ENCODE data around the gene COMMD4.
"Not testable (repeated sequence)": the region's sequence is repeated elsewhere in the genome, so short reads cannot be mapped to it uniquely, and the experiment has no call there.

The COMMD4 gene

DNA sequence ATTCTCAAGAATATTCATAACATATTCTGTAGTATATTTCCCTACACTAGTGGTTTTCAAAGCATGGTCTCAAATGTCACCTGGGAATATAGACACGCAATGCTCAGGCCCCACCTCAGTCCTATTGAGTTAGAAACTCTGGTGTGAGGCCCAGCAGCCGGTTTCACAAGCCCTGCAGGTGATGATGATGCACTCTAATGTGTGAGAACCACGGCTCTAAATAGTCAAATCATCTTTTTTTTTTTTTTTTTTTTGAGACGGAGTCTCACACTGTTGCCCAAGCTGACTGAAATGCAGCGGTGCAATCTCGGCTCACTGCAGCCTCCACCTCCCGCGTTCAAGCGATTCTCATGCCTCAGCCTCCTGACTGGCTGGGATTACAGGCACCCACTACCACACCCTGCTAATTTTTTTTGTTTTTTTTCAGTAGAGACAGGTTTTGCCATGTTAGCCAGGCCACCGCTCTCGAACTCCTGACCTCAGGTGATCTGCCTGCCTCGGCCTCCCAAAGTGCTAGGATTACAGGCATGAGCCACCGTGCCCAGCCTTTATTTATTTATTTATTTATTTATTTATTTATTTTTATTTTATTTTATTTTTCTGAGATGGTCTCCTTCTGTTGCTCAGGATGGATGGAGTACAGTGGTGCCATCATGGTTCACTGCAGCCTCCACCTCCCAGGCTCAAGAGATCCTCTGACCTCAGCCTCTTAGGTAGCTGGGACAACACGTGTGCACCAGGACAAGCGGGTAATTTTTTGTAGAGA, 2.0 kb upstream of the COMMD4 start:
- DNase-seq = not testable (repeated sequence)

DNA sequence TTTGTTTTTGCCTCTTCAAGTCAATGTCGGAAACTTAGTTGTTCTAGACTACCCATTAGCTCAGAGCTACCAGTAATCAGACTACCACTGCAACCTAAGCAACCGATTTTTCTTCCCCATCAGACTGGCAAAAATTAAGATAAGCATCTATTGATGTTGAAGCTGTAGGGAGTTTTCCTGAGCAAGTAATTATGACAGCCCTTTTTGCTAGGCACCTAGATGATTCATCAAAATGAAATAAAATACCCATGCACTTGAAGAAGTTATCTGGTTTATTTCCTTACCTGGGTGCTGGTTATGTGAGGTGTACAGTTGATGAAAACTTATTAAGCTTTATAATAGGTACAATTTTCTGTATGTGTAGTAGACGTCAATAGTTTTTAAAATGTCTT, 554 bp upstream of the COMMD4 start:
- no peak for DNase-seq

- no peak for DNase-seq
Measured at GRCh38 chr15:75338661-75339240, 2.9 kb downstream of the COMMD4 start.

GRCh38 chr15:75339531-75340240, 3.8 kb downstream of the COMMD4 start:
- DNase-seq = no peak

GRCh38 chr15:75342221-75342620, 6.4 kb downstream of the COMMD4 start:
- no peak for DNase-seq

GRCh38 chr15:75343953-75344352, 8.1 kb downstream of the COMMD4 start:
- not testable (repeated sequence) for DNase-seq

DNA sequence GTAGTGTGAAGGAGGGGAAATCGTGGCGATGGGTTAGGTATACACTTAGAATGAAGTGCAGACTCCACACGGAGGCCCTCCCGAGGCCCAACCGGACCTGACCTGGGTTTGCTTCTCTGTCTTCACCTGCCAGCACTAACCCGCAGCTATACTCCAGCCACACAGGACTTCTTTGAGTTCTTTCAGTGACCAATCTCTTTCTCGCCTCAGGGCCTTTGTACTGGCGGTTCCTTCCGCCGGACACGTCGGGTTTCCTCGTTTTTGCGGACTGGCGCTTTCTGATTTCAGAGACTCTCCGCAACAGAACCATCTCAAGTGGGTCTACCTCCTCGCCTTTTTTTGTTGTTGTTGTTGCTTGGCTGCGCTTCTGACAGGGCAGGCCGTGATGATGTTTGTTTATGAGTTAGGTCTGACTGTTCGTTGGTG, 10.9 kb downstream of the COMMD4 start, which contains the start of gene NEIL1:
TSS of gene NEIL1 (plus strand) at position 244 of the 426 bp plus-strand sequence. CDS start 1,867 bp downstream, outside the sequence.
- DNase-seq = no peak

DNA sequence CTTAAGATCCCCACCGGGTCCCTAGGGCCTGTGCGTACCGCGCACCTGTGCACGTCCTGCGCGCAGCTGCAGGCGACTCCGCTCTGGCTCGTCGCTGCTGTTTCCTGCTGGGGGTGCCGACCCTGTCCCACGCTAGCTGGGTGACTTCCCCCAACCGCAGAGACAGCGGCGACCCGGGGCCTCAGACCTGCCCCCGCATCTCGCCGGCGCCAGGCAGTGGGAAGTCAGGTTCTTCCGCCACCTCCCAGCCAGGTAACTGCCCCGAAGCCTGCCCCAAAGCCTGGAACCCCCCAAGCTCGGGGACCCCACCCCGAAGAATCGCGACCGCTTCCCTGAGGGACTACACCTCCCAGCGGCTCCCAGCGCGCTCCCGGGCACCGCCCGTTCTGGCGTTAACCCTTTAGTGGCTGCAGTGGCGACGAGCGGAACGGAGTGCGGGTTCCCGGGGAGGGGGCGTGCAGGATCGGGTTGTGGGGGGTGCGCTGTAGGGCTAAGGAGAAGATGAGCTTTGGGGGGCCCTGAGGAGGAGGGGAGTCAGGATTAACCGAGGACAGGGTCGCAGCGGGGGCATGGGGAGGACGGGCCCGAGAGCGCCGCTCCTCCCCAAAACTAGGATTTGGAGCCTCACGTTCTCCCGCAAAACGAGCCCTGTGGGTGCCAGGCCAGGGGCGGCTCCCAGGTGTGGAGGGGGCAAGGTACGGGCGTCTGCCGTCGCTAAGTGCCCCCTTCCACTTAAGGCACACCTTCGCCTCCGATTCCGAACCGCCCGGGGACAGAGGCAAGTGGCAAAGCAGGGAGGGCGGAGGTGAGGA, 11.6 kb downstream of the COMMD4 start:
- peak; percentile 54 for DNase-seq

- DNase-seq = no peak
Measured at GRCh38 chr15:75348034-75348561, 12.2 kb downstream of the COMMD4 start.

DNA sequence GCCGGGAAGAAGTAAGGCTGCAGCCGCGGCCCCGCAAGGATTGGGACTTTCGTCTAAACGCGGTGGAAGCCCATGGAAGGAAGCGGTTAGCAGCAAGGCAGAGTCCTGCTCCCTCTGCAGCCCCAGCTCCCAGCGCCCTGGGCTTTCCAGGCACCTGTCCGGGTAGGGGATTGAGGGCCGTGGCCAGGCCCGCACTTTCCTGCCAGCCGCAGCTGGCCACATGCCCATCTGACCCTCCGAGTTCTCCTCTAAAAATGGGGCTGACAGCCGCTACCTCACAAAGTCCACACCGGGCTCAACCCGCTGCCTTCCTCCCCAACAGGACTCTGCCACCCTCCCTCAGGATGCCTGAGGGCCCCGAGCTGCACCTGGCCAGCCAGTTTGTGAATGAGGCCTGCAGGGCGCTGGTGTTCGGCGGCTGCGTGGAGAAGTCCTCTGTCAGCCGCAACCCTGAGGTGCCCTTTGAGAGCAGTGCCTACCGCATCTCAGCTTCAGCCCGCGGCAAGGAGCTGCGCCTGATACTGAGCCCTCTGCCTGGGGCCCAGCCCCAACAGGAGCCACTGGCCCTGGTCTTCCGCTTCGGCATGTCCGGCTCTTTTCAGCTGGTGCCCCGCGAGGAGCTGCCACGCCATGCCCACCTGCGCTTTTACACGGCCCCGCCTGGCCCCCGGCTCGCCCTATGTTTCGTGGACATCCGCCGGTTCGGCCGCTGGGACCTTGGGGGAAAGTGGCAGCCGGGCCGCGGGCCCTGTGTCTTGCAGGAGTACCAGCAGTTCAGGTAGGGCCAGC, 12.9 kb downstream of the COMMD4 start:
- DNase-seq = no peak

GRCh38 chr15:75349351-75349669, 13.4 kb downstream of the COMMD4 start:
- DNase-seq = not testable (repeated sequence)

- DNase-seq = peak; percentile 79
Measured at GRCh38 chr15:75349851-75350588, 14.2 kb downstream of the COMMD4 start.

- DNase-seq = no peak
Measured at GRCh38 chr15:75350601-75351361, 14.9 kb downstream of the COMMD4 start.

DNA sequence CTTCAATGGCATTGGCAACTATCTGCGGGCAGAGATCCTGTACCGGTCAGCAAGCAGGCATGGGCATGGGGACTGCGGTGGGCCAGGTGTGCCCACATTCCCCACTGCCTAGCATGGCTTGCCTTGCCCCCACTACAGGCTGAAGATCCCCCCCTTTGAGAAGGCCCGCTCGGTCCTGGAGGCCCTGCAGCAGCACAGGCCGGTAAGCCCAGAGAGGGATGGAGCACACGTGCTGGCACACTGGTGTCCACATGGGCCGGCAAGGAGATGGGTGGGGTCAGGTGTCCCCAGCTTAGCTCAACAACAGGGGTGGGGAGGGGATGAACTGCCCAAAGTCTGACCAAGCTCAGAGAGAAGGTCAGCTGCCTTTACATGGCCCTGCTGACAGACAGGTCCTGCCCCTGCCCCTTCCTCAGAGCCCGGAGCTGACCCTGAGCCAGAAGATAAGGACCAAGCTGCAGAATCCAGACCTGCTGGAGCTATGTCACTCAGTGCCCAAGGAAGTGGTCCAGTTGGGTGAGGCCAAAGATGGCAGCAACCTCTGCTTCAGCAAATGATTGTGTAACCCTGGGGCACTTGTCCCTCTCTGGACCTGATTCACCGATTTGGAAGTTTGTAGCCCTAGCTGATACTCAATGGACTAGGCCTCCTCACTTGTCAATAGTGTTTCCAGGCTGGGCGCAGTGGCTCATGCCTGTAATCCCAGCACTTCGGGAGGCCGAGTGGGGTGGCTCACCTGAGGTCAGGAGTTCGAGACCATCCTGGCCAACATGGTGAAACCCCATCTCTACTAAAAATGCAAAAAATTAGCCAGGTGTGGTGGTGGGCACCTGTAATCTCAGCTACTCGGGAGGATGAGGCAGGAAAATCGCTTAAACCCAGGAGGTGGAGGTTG, 16.6 kb downstream of the COMMD4 start:
- no peak for DNase-seq

- no peak for DNase-seq
Measured at GRCh38 chr15:75353604-75354003, 17.7 kb downstream of the COMMD4 start.

- no peak for DNase-seq
Measured at GRCh38 chr15:75354454-75354853, 18.6 kb downstream of the COMMD4 start.

DNA sequence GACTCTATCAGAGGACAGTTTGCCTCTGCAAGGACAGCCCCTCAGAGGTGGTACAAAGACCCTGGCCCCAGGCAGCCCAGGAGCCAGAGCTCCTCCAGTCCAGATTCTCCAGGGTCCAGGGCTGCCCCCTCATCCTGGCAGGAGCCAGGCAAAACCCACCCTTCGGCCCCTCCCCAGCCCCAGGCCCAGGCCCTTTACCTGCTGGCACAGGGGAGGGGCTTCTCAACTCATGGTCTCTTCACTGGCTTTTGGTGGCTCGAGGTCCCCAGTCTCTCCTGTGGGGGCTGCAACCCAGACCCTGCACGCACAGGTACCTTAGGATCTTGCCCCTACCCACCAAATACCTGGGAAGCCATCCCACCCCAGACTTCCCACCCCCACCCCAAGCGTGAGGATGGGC, 19.5 kb downstream of the COMMD4 start:
- no peak for DNase-seq

GRCh38 chr15:75356006-75356405, 20.1 kb downstream of the COMMD4 start:
- no peak for DNase-seq

GRCh38 chr15:75356517-75356916, 20.7 kb downstream of the COMMD4 start:
- no peak for DNase-seq
